DMS153 treated with DMSO at 0.1 percent for 48 hours (cell line): ENCODE measurements around the gene MIPEP.

Experiments
- DNase-seq: peaks from one replicate; lab custom pipeline; 2025; ENCODE audit not compliant: unreplicated experiment; lab: John Stamatoyannopoulos, UW

Gene MIPEP

GRCh38 chr13:23722726-23723453, 166.3 kb downstream of the MIPEP start:
- no peak for DNase-seq

- no peak for DNase-seq
Measured at GRCh38 chr13:23718996-23719395, 170.2 kb downstream of the MIPEP start.

GRCh38 chr13:23716401-23716800, 172.8 kb downstream of the MIPEP start:
- no peak for DNase-seq

GRCh38 chr13:23715762-23716235, 173.4 kb downstream of the MIPEP start:
- no peak for DNase-seq

GRCh38 chr13:23715092-23715761, 174.0 kb downstream of the MIPEP start:
- no peak for DNase-seq

GRCh38 chr13:23714672-23715071, 174.5 kb downstream of the MIPEP start:
- no peak for DNase-seq

GRCh38 chr13:23711355-23711754, 177.8 kb downstream of the MIPEP start:
- no peak for DNase-seq

GRCh38 chr13:23710366-23710765, 178.8 kb downstream of the MIPEP start:
- no peak for DNase-seq

GRCh38 chr13:23709536-23709935, 179.7 kb downstream of the MIPEP start:
- no peak for DNase-seq

GRCh38 chr13:23707674-23708073, 181.5 kb downstream of the MIPEP start:
- DNase-seq = no peak

- DNase-seq = no peak
Measured at GRCh38 chr13:23705583-23705982, 183.6 kb downstream of the MIPEP start.

- DNase-seq = no peak
Measured at GRCh38 chr13:23703246-23703860, 185.8 kb downstream of the MIPEP start.

GRCh38 chr13:23701636-23702035, 187.6 kb downstream of the MIPEP start:
- no peak for DNase-seq

GRCh38 chr13:23701186-23701585, 188.0 kb downstream of the MIPEP start:
- no peak for DNase-seq

GRCh38 chr13:23699271-23699670, 189.9 kb downstream of the MIPEP start:
- no peak for DNase-seq

GRCh38 chr13:23697772-23698313, 191.4 kb downstream of the MIPEP start:
- no peak for DNase-seq

- no peak for DNase-seq
Measured at GRCh38 chr13:23696610-23697009, 192.6 kb downstream of the MIPEP start.

- no peak for DNase-seq
Measured at GRCh38 chr13:23695711-23696464, 193.3 kb downstream of the MIPEP start.

- DNase-seq = no peak
Measured at GRCh38 chr13:23695196-23695595, 194.0 kb downstream of the MIPEP start.

- no peak for DNase-seq
Measured at GRCh38 chr13:23692816-23693215, 196.4 kb downstream of the MIPEP start.

GRCh38 chr13:23690668-23691067, 198.5 kb downstream of the MIPEP start:
- no peak for DNase-seq
